Esophagus muscularis mucosa (tissue), 4 donors: ENCODE results near the gene ARHGAP40. TPM values are rescaled to one million over a fixed set of nuclear protein-coding genes. Genes with fewer than 3 reads are reported as not detected.
A peak's percentile ranks its signal among the peaks of the same experiment; 100 is the strongest.

Source experiments
- DNase-seq: peaks from one replicate; pipeline ENCODE4 v3.0.0-alpha.2; 2017; ENCODE audit errors: extremely low spot score
- H3K27ac ChIP-seq, 4 donors: fragments of 200-600 bp; sonication (generic); replicated peaks in 1 of 4; 1 replicate in 3 of 4; 2 replicates in 1 of 4; pipeline ENCODE4 v1.5.1; 2016 to 2019; ENCODE audit warnings: mild to moderate bottlenecking in 1 of 4
- H3K27me3 ChIP-seq, 4 donors: fragments of 200-600 bp; sonication (generic); one replicate each; pipeline versions ENCODE4 v1.5.1 to v1.6.0; 2016 to 2019
- H3K36me3 ChIP-seq, 4 donors: fragments of 200-600 bp; sonication (generic); one replicate each; pipeline ENCODE4 v1.5.1; 2016 to 2019
- H3K4me1 ChIP-seq, 4 donors: fragments of 200-600 bp; sonication (generic); one replicate each; pipeline ENCODE4 v1.5.1; 2016 to 2019
- H3K4me3 ChIP-seq, 4 donors: fragments of 200-600 bp; sonication (generic); 1 replicate in 2 of 4; 2 replicates in 2 of 4; pipeline ENCODE4 v1.5.1; 2016 to 2019; ENCODE audit warnings: mild to moderate bottlenecking in 4 of 4, moderate library complexity in 1 of 4
- H3K9me3 ChIP-seq, 4 donors: fragments of 200-600 bp; sonication (generic); 1 replicate in 3 of 4; 2 replicates in 1 of 4; pipeline ENCODE4 v1.5.1; 2016 to 2019
- EP300 ChIP-seq: sonication (generic); formaldehyde crosslinking; IDR thresholded peaks from one replicate; pipeline ENCODE4 v1.6.1; 2017; ENCODE audit warnings: antibody characterized with exemption
- POLR2A ChIP-seq: fragments of 450-650 bp; IDR thresholded peaks from one replicate; pipeline ENCODE4 v1.6.1; 2017; ENCODE audit warnings: antibody characterized with exemption, moderate library complexity, mild to moderate bottlenecking, low read depth
- POLR2AphosphoS5 ChIP-seq, 2 donors: sonication (generic); formaldehyde crosslinking; IDR thresholded peaks; one replicate each; pipeline ENCODE4 v1.6.1; 2017; ENCODE audit warnings: antibody characterized with exemption in 2 of 2
- WGBS: methylation state at CpG from one replicate; pipeline ENCODE4 v1.1.5; 2018; 5-methylcytosine and 5-hydroxymethylcytosine counted together
- intact Hi-C: fragments of 100-400 bp; cut with DNase I; formaldehyde crosslinking; loops from one replicate; pipeline ENCODE4 v1.15.1; 2023
- total RNA-seq, 4 donors: library from RNA; depleted of rRNA; stranded (reverse); fragments of >200 nt; gene quantifications; one replicate each; pipeline versions ENCODE4 v1.1.0 to v1.2.1, GENCODE V29; 2016
- TF ChIP-seq, protein P1 (sequence below), 3 experiments: fragments of 200-600 bp in 2 of 3; fragments of 450-650 bp in 1 of 3; sonication (generic) in 2 of 3; IDR thresholded peaks; one replicate each; pipeline ENCODE4 v1.5.1; 2017 to 2019; ENCODE audit warnings: antibody characterized with exemption in 3 of 3, mild to moderate bottlenecking in 2 of 3, moderate library complexity in 1 of 3

Gene ARHGAP40
- total RNA-seq, 4 donors from 2014 or later, result 0.42 TPM; not detected in 3

DNA sequence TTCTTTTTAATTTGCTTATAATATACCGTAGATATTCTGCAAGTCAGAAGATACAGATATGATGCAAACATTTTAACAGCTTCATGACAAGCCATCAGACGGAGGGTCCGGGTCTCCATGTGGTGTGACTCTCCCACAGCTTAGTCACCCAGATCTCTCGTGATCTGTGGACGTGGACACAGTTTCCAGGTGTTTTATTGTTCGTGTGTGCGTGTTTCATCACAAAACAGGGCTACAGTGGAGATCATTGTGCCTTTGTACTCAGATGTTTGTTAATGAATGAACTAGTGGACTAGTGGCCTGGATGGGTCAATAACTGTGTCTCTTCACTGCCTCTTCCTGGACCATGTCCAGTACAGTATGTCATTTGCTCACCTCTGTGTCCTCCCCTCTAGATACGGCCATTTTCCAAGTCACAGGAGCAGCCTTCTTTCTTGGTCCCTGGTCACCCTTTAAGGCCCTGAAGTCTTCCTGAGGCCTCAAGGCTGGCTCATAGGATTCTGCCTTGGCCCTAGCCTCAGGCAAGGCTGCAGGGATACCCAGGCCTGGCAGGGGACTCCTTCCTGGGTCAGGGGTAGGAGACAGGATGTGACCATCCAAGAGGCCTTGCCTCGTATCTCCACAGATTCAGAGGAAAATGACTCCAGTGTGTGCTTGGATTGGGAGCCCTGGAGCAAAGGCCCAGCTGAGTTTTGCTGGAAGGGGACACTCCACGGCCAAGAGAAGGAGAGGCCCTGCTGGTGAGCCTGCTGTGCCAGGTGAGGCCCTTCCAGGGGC lies 16.0 kb upstream of the ARHGAP40 start:
- 81% methylated on average over 9 of the region's 10 CpGs for WGBS
- no peak for DNase-seq
- Histone ChIP-seq H3K4me1 (no peaks in the 10 kb centered on the region), H3K27ac (no peak overlapping the region), H3K36me3 (no peaks in the 10 kb centered on the region), H3K9me3 (no peaks in the 10 kb centered on the region), H3K27me3 (peaks cover 0 to 65% (median 0%) of the 10 kb centered on the region in 4 donors), H3K4me3 (no peak overlapping the region)
- TF ChIP-seq POLR2A (no peak), POLR2AphosphoS5 (IDR thresholded peaks at IDR 0.05) (no peak), EP300 (no peak)
- TF ChIP-seq, protein P1, sequence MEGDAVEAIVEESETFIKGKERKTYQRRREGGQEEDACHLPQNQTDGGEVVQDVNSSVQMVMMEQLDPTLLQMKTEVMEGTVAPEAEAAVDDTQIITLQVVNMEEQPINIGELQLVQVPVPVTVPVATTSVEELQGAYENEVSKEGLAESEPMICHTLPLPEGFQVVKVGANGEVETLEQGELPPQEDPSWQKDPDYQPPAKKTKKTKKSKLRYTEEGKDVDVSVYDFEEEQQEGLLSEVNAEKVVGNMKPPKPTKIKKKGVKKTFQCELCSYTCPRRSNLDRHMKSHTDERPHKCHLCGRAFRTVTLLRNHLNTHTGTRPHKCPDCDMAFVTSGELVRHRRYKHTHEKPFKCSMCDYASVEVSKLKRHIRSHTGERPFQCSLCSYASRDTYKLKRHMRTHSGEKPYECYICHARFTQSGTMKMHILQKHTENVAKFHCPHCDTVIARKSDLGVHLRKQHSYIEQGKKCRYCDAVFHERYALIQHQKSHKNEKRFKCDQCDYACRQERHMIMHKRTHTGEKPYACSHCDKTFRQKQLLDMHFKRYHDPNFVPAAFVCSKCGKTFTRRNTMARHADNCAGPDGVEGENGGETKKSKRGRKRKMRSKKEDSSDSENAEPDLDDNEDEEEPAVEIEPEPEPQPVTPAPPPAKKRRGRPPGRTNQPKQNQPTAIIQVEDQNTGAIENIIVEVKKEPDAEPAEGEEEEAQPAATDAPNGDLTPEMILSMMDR (IDR thresholded peaks at IDR 0.05), result no peak
- intact Hi-C loops, result no loop called here

DNA sequence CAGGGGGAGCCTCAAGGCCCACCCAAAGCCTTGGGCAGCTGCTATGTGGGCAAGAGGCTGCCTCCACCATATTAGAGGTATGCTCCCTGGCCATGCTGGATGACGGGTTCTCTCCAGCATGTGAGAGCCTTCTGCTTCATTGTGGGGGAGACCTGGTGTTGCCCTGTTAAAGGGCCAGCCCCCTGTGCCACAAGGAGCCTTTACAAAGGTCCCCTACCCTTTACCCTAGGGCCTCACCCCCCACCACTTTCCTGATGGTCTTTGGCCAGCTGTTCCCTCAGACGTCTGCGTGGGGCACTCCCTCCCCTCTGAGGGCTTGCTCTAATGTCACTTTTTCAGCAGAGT lies 15.5 kb upstream of the ARHGAP40 start:
- H3K4me3 ChIP-seq, result no peak overlapping the region
- no peak for DNase-seq
- intact Hi-C loops, result no loop called here
- no peak overlapping the region for H3K27ac ChIP-seq
- H3K36me3 ChIP-seq, result no peaks in the 10 kb centered on the region
- H3K9me3 ChIP-seq, result no peaks in the 10 kb centered on the region
- H3K27me3 ChIP-seq, result peaks cover 0 to 70% (median 0%) of the 10 kb centered on the region in 4 donors
- 74% methylated on average over 3 of the region's 3 CpGs for WGBS
- TF ChIP-seq POLR2A, result no peak
- no peak for TF ChIP-seq POLR2AphosphoS5 (IDR thresholded peaks at IDR 0.05)
- TF ChIP-seq, protein P1 (IDR thresholded peaks at IDR 0.05), result no peak
- TF ChIP-seq EP300, result no peak
- H3K4me1 ChIP-seq, result no peaks in the 10 kb centered on the region

GRCh38 chr20:38588303-38588702 lies 13.3 kb upstream of the ARHGAP40 start:
- 94% methylated on average over 6 of the region's 6 CpGs for WGBS
- DNase-seq, result peak; percentile 55
- H3K27ac ChIP-seq, result no peak overlapping the region
- peaks cover 0 to 75% (median 0%) of the 10 kb centered on the region in 4 donors for H3K27me3 ChIP-seq
- H3K36me3 ChIP-seq, result no peaks in the 10 kb centered on the region
- no peaks in the 10 kb centered on the region for H3K4me1 ChIP-seq
- intact Hi-C loops, result no loop called here
- no peaks in the 10 kb centered on the region for H3K9me3 ChIP-seq
- H3K4me3 ChIP-seq, result no peak overlapping the region
- TF ChIP-seq POLR2AphosphoS5 (IDR thresholded peaks at IDR 0.05) (no peak), EP300 (no peak), POLR2A (no peak)
- TF ChIP-seq, protein P1 (IDR thresholded peaks at IDR 0.05), result no peak

DNA sequence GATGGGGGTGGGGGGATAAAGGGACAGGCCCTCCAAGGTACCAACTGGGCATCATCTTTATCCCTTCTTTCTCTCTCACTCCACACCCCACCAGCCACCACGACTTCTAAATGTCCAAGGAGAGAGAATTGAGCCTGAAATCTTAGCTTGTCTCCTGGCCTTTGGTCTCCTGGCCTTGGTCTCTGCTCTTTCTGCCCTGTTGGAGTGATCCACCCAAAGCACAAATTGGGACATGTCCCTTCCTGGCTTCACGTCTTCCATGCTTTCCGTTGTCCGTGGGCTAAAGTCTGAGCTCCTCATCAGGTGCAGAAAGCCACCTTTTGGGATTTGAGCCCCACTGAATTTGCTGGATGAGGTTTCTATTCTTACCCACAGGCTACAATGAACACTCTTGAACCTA lies 12.3 kb upstream of the ARHGAP40 start:
- no peaks in the 10 kb centered on the region for H3K9me3 ChIP-seq
- TF ChIP-seq POLR2AphosphoS5 (IDR thresholded peaks at IDR 0.05) (no peak), EP300 (no peak), POLR2A (no peak)
- TF ChIP-seq, protein P1 (IDR thresholded peaks at IDR 0.05), result no peak
- intact Hi-C loops, result no loop called here
- no peaks in the 10 kb centered on the region for H3K36me3 ChIP-seq
- no peak overlapping the region for H3K27ac ChIP-seq
- 78% methylated on average over 4 of the region's 4 CpGs for WGBS
- no peak overlapping the region for H3K4me3 ChIP-seq
- peaks cover 0 to 65% (median 0%) of the 10 kb centered on the region in 4 donors for H3K27me3 ChIP-seq
- peak; percentile 77 for DNase-seq
- H3K4me1 ChIP-seq, result no peaks in the 10 kb centered on the region
